NCI-H524 treated with DMSO at 0.1 percent for 48 hours (cell line): ENCODE measurements around the gene MAVS.

Experiments
- DNase-seq: peaks from one replicate; lab custom pipeline; 2025; lab: John Stamatoyannopoulos, UW

Gene MAVS

DNA sequence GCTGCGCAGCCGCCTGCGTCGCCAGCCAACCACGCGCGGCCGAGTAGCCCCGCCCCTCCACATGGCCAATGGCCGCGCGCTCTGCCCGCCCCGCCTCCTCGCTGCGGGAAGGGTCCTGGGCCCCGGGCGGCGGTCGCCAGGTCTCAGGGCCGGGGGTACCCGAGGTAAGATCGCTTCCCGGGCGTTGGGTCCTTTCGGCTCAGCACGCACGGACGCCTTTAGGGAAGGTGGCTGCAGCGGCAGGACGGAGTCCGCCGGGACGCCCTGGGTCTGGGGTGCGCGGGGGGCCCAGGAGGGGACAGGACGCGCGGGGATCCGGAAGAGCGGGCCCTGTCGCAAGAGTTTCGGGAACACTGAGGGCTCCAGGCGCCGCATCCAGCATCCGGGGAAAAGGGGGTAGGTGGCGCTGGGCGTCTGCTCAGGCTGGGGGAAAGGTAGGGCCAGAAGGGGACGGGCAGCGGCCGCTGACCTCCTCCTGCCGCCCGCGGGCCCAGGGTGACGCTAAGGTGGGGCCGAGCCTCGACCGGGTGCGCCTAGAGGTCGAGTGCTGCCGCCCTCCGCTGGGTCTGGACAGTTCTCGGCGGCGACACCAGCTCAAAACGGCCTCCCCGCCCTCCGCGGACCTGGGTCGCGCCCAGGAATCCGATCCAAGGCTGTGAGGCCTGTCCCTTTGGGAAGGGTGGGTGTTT, at the start of gene MAVS:
TSS of gene MAVS (plus strand) at position 95 of the 689 bp plus-strand sequence. CDS start 7,791 bp downstream, outside the sequence.
- peak; percentile 29 for DNase-seq

DNA sequence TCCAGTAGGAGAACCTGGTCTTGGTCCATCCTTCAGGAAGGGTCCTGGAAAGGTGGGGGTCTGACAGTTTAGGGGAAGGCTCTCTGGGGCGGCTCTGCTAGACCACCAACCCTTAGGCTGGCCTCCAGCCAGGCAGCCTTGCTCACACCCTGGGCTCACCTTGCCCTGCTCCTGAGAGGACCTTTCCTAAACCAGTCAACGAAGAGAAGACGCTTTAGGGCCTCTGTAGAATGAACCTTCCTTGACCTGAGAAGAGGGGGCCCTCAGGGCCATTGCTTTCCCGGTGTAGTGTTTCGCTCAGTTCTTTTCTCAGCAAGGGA, 49.4 kb upstream of the MAVS start:
- no peak for DNase-seq

DNA sequence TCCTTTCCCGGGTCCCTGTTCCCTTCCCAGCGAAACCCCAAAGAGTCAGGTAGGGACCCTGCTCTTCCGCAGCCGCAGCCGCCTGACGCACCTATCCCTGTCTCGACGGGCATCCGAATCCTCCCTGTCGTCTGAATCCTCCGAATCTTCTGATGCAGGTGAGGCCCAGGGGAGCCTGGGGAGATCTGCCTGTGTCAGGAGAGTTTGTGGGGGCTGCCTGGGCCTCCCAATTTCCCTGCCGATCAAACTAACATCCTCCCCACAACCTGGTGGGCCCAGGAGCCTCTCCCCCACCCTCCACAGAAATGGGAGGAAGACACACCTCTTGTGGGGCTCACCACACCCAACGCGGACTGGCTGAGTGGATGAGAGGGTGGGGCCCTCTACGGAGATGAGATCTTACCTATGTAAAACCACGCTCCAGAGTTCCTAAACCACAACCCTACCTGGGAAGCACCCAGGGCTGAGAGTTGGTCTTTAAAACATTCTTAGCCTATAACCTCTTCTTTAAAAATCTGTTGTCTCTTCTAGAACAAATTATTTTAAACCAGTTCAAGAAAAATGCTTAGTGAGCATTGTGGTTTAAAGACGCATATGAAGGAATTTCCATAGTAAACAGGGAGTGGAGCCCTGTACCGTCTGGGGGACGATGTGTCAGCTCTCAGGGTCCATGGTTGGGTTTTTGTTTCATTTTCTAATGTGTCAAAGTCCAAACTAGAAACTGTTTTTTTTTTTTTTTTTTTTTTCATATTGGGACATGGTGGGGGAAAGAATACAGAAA, 48.9 kb upstream of the MAVS start:
- DNase-seq = no peak

DNA sequence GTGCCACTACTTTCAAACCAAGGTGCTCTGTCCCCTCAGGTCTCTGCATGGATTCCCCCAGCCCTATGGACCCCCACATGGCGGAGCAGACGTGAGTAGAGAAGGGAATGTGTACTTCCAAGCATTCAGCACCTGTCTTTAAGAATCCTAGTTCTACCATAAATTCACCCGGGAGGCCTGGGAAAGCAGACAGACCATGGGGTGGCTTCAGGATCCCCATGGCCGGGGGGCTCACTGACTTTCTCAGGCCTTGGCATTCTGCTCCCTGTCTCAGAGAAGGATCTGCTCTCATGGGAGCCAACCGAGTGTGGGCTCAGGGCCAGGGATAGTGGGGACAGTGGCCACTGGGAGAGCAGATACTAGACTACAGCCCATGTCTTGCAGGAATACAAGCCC, 48.3 kb upstream of the MAVS start:
- no peak for DNase-seq

DNA sequence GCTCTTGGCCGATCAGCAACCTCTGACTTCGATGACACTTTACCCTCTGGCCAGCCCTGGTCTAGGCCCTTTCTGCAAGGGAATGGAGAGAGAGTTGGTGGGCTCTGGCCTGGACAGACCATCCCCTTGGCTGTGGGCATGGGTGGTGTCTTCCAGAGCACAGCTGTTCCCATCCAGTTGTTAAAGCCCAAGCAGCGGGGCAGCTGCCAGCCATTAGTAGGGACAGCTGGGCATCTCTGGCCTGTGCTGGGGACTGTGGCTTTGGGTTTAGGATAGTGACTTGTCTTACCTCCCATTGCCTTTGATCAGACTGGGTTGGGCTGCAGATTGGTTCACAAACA, 47.8 kb upstream of the MAVS start:
- DNase-seq = no peak

DNA sequence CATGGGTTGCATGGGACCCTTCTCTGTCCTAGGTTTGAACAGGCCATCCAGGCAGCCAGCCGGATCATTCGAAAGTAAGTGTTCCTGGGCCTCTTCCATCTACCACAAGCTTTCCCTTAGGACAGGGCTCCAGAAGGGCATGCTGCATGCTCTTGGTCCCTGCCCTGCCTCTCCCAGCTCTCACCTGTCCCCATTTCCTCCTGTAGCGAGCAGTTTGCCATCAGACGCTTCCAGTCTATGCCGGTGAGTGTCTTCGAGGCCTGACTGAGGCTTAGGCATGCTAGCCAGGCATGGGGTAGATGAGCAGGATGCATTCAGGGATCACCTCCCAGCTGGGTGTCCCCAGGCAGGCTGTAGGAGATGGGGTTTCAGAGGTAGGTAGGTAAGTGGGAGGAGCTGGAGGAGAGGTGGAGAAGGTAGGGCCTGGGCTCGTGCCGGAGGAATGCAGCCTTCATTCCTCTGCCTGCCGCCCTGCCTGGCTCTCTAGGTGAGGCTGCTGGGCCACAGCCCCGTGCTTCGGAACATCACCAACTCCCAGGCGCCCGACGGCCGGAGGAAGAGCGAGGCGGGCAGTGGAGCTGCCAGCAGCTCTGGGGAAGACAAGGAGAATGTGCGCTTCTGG, 46.3 kb upstream of the MAVS start:
- no peak for DNase-seq

GRCh38 chr20:3800878-3801260, 45.8 kb upstream of the MAVS start:
- DNase-seq = no peak

DNA sequence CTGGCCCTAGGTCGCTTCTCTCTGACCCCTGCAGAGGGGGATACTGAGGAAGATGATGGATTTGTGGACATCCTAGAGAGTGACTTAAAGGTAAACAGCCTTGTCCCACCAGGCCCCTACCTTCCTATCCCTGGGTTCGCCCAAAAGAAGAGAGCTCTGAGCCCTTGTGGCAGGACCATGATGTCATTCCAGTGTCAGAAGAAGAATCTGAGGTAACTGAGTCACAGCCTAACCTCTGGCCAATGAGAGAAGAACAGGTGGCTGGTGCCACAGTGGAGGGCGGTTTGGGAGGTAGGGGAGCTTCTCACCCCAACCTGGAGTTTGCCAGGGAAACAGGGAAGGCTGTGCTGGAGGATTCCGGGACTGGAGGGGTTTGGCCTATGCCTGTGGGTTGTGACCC, 45.3 kb upstream of the MAVS start:
- no peak for DNase-seq

- no peak for DNase-seq
Measured at GRCh38 chr20:3801846-3802245, 44.8 kb upstream of the MAVS start.

DNA sequence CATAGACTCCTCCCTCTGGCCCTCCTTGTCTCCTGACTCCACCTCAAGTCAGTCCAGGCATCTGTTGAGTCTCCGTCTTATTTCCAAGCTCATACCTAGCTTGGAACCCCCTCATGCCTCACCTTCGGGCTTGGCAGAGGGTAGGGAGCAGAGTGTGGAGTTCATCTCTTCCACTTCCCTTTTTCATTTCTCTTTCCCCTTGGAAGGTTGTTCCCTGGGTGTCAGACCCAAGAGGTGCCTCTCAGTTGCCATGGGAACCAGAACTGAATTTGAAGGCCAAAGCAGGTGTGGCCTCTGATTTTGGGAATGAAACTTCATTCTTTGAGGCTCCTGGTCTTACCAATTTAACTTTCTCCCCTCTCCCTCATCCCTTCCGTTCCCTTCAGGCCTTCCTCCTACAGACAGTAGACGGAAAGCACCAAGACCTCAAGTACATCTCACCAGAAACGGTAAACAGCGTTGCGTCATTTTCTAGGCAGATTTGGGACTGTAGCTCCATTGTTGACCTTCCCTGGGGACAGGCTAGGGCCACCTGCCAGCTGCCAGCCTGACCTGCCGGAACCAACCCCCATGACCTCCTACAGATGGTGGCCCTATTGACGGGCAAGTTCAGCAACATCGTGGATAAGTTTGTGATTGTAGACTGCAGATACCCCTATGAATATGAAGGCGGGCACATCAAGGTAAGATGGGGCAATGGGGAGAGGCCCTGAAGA, 44.0 kb upstream of the MAVS start:
- no peak for DNase-seq

GRCh38 chr20:3803289-3803688, 43.3 kb upstream of the MAVS start:
- DNase-seq = no peak

DNA sequence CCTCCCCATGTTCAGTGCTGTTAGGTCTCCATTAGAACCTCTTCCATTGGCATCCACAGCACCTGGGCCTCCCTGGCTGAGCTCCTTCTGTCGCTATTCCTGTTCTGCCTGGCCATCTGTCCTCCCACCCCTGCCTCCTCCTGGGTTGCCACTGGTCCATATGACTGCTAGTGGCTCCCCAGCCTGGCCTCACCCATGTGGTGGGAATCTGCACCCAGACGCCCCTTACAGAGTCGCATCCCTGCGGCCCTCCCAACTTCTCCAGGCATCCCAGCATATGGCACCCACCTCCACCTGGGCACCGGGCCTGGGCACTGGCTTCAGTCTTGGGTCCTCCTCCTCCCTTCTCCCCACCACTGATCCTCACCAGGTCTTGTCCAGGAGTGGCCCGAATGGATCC, 42.8 kb upstream of the MAVS start:
- DNase-seq = no peak

GRCh38 chr20:3804254-3804751, 42.3 kb upstream of the MAVS start:
- no peak for DNase-seq

DNA sequence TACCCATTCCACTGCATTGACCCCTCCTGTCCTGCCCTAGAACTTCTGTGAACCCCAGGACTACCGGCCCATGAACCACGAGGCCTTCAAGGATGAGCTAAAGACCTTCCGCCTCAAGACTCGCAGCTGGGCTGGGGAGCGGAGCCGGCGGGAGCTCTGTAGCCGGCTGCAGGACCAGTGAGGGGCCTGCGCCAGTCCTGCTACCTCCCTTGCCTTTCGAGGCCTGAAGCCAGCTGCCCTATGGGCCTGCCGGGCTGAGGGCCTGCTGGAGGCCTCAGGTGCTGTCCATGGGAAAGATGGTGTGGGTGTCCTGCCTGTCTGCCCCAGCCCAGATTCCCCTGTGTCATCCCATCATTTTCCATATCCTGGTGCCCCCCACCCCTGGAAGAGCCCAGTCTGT, 41.9 kb upstream of the MAVS start:
- DNase-seq = no peak

DNA sequence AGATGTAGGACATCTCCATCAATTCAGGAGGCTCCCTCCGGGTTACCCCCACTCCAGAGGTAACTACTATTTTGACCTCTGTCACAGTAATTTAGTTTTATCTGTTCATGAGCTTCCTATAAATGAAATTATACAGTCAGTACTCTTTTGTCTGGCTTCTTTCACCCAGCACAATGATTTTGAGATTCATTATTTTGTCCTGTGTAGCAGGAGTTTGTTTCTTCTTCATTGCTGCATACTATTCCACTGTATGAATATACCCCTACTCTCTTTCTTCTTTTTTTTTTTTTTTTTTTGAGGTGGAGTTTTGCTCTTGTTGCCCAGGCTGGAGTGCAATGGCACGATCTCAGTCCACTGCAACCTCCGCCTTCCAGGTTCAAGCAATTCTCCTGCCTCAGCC, 38.1 kb upstream of the MAVS start:
- no peak for DNase-seq

GRCh38 chr20:3811467-3812258, 35.0 kb upstream of the MAVS start:
- no peak for DNase-seq

GRCh38 chr20:3812259-3812681, 34.4 kb upstream of the MAVS start:
- no peak for DNase-seq

- DNase-seq = no peak
Measured at GRCh38 chr20:3812975-3813847, 33.4 kb upstream of the MAVS start.

DNA sequence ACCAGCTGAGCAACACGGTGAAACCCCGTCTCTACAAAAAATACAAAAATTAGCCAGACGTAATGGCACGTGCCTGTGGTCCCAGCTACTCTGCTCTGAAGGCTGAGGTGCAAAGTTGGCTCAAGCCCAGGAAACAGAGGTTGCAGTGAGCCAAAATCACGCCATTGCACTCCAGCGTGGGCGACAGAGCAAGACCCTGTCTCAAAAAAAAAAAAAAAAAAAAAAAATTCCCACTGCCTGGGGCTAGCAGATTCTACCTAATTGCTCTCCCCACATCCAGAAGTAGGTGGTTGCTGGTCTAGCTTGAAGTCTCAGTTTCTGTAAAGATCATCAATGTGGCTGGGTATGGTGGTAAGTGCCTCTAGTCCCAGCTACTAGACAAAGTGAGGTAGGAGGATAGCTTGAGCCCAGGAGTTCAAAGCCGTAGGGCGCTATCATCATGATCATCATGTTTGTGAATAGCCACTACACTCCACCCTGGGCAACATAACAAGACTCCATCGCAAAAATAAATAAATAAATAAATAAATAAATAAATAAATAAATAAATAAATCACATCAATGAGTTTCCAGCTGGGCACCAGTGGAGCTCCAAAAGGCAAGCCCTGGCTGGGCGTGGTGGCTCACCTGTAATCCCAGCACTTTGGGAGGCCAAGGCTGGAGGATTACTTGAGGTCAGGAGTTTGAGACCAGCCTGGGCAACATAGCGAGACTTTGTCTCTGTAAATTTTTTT, 32.6 kb upstream of the MAVS start:
- no peak for DNase-seq

DNA sequence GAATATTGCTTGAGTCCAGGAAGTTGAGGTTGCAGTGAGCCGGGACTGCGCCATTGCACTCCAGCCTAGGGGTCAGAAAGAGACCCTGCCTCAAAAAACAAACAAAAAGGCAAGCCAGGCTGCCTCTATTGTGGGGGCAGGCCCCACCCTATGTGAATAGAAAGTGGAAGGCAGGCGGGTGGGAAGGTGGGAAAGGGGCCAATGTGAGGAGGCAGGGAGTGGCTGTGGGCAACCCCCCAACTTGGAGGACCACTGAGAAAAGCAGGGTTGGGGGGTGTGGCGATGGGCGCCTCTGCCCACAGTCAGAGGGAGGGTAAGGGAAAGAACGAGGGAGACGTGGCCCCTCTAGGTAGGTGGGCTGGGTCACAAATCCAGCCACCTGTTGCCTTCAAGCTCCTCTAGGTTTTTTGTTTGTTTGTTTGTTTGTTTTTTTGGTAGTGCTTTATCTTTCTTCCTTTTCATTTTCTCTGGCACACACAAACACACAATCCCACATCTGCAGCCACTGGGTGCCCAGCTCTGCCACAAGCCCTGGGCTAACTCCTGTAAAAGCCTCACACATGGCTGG, 31.6 kb upstream of the MAVS start:
- no peak for DNase-seq
